HUES48 (cell line): ENCODE measurements around the gene GRM4.

Source experiments
- H3K27ac ChIP-seq: one replicate; pipeline ENCODE4 v1.7.0; 2013; ENCODE audit warnings: low read depth, low read length, inconsistent platforms
- H3K27me3 ChIP-seq: 2 replicates; pipeline ENCODE4 v1.6.1; 2013; ENCODE audit warnings: mild to moderate bottlenecking, low read length; ENCODE audit not compliant: control insufficient read depth, insufficient read depth
- H3K36me3 ChIP-seq: 2 replicates; pipeline ENCODE4 v1.6.1; 2013; ENCODE audit warnings: low read length; ENCODE audit not compliant: control insufficient read depth, insufficient read depth
- H3K4me1 ChIP-seq: 2 replicates; pipeline ENCODE4 v1.6.1; 2013; ENCODE audit warnings: mild to moderate bottlenecking, low read length; ENCODE audit not compliant: control insufficient read depth, insufficient read depth
- H3K4me3 ChIP-seq: 2 replicates; pipeline ENCODE4 v1.5.1; 2013; ENCODE audit warnings: mild to moderate bottlenecking, low read depth, low read length
- H3K9ac ChIP-seq: 2 replicates; pipeline ENCODE4 v1.6.1; 2013; ENCODE audit warnings: mild to moderate bottlenecking, low read depth, low read length, moderate library complexity
- H3K9me3 ChIP-seq: 2 replicates; pipeline ENCODE4 v1.6.1; 2013; ENCODE audit warnings: low read length; ENCODE audit not compliant: control insufficient read depth, insufficient read depth

GRM4 gene

DNA sequence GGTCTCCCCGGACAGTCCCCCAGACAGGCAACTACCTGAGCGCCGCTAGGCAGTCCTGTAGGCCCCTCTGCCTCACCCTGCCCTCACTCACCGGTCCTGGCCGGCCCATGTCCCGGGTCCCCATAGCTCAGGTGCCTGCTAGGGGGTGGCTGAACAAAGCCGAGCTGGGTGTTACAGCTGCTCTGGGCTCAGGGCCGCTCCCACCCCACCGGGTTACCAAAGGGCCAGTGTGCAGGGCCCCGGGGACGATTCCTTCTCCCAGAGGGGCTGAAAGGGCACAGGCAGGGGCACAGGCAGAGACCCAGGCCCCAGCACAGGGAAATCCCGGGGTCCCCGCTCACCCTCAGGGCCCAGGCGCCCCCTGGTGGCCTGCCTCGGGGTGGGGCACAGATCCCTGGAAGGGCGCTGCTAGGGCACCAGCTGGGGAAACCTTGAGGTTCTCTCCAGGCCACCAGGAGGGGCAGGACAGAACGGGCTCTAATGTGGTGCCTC is 118.4 kb downstream of the GRM4 start:
- no peaks in the 10 kb centered on the region for H3K27me3 ChIP-seq
- H3K27ac ChIP-seq = no peak overlapping the region
- H3K4me1 ChIP-seq = no peaks in the 10 kb centered on the region
- no peaks in the 10 kb centered on the region for H3K9me3 ChIP-seq
- H3K4me3 ChIP-seq = no peak overlapping the region
- no peaks in the 10 kb centered on the region for H3K36me3 ChIP-seq
- no peak overlapping the region for H3K9ac ChIP-seq

DNA sequence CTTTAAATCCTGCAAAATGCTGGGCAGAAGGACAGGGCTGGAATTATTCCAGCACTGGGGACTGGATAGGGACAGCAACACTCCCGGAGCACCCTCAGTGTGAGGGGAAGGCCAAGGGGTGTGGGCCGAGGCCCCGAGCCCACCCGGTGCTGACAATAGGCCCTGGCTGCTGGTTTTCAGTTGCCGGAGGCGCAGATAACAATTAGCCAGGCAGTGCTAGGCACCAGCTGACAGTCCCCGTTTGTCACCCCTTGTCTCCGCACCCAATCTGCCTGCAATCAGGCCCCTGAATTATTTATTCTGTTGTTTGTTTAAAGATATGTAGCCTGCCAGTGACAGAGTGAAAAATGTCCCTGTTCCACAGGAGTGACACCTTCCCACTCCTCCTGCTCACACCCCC is 120.0 kb downstream of the GRM4 start:
- Histone ChIP-seq H3K27ac (no peak overlapping the region), H3K4me1 (no peaks in the 10 kb centered on the region), H3K36me3 (no peaks in the 10 kb centered on the region), H3K27me3 (no peaks in the 10 kb centered on the region), H3K9ac (no peak overlapping the region), H3K4me3 (no peak overlapping the region), H3K9me3 (no peaks in the 10 kb centered on the region)

DNA sequence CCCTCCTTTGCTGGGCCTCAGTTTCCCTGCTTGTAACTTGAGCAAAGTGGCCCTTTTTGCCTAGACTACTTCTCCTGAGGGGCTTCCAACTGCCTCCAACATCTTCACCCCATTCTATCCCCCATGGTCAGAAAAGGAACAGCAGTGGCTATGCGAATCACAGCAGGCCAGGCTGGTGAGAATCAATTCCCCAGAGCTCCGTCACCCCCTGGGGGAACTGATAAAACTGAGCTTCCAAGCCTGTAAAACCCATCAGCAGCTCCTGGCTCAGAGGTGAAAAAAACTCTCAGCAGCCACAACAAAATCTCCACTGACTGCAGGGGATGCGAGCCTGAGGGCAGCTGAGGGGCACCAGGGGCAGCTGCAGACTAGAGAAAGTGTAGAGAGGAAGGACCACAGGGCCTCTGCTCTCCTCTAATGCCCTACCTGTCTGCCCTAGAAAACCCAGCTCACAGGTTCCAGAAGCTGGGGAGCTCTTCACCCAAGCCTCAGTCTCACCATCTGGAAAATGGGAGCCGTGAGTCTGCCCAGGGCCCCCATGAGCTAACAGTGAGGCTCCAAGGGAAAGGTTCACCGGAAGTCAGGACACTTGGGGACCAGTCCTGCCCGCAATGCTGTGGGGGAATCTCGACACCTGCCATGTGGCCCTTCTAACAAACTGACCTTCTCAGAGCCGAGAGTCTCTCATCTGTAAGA is 120.6 kb downstream of the GRM4 start:
- no peak overlapping the region for H3K27ac ChIP-seq

DNA sequence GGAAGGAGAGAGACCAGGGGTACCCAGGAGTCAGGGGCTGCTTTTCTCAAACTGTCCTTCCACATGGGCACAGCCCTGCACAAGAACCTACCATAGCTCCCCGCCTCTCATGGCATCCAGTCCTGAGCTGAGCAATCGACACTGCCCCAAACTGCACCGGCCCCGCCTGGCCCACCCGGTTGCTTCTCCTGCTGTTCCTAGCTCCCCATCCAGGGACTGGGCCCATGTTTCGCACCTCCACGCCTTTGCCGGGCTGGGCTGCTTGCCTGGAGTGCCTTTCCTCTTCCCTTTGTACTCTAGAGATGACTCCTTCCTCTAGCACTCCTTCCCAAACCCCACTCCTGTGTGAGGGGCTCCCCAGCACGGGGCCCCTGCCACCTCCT is 123.0 kb downstream of the GRM4 start:
- Histone ChIP-seq H3K27me3 (no peaks in the 10 kb centered on the region), H3K4me3 (no peak overlapping the region), H3K9me3 (no peaks in the 10 kb centered on the region), H3K4me1 (no peaks in the 10 kb centered on the region), H3K36me3 (no peaks in the 10 kb centered on the region), H3K27ac (no peak overlapping the region), H3K9ac (no peak overlapping the region)

More for the DNA sequence above, 120.6 kb downstream of the GRM4 start:
- H3K9ac ChIP-seq = no peak overlapping the region
- no peaks in the 10 kb centered on the region for H3K4me1 ChIP-seq
- no peaks in the 10 kb centered on the region for H3K36me3 ChIP-seq
- no peak overlapping the region for H3K4me3 ChIP-seq
- H3K27me3 ChIP-seq = no peaks in the 10 kb centered on the region
- H3K9me3 ChIP-seq = no peaks in the 10 kb centered on the region

DNA sequence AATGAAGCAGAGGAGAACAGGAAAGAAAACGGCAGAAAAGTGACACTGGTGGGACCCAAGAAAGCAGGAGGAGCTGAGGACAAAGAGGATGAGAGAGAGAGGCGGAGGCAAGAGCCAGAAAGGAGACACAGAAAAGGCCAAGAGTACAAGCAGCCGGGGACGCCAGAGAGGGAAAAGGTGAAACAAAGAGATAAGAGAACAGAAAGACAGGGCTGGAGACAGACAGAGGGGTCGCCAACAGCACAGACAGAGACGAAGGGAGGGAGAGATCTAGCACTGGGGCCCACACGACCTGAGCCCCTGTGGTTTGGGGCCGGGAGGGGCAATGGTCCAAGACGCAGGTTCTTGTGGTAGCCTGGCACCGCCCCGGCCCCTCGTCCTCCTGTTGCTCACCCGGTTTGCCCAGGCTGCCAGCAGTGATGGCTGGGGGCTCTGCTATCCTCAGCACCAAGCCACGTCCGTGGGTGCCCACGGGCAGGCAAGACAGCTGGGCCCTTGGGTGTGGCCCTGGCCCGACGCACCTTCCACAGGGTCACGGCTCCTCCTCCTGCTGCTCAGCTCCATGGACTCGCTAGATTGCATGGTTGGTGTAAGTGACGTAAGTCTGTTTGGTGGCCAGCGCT is 123.5 kb downstream of the GRM4 start:
- H3K27me3 ChIP-seq = no peaks in the 10 kb centered on the region
- H3K4me1 ChIP-seq = no peaks in the 10 kb centered on the region
- H3K36me3 ChIP-seq = no peaks in the 10 kb centered on the region
- no peaks in the 10 kb centered on the region for H3K9me3 ChIP-seq
- no peak overlapping the region for H3K9ac ChIP-seq
- no peak overlapping the region for H3K4me3 ChIP-seq
- no peak overlapping the region for H3K27ac ChIP-seq

DNA sequence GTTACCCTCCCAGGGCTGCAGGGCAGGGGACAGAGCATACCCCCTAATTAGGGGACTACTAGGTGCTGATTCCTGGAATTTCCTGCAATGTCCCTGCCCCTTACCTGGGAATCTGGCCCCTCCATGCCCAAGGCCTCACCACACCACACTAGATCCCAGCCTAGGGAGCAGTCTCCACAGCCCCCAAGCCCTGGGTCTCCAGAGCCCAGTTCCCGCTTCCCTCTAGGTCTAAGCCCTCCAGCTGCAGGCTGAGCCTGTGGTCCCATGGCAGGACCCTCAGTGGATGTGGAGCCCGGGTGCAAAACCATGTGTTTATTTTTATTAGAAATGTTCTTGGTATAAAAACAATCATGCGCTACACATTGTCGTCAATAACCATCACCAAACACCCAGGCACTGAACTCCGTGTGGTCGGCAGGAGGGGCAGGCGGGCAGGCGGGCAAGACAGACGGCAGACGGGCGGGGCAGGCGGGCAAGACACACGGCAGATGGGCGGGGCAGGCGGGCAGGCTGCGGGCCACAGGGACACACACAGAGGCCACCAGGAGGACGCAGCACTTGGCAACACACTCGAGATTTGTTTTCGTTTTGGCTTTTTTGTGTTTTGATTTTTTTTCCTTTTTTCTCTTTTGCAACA is 124.2 kb downstream of the GRM4 start:
- H3K9ac ChIP-seq = no peak overlapping the region
- H3K4me1 ChIP-seq = no peaks in the 10 kb centered on the region
- no peaks in the 10 kb centered on the region for H3K9me3 ChIP-seq
- H3K27me3 ChIP-seq = no peaks in the 10 kb centered on the region
- no peak overlapping the region for H3K4me3 ChIP-seq
- no peaks in the 10 kb centered on the region for H3K36me3 ChIP-seq
- no peak overlapping the region for H3K27ac ChIP-seq

DNA sequence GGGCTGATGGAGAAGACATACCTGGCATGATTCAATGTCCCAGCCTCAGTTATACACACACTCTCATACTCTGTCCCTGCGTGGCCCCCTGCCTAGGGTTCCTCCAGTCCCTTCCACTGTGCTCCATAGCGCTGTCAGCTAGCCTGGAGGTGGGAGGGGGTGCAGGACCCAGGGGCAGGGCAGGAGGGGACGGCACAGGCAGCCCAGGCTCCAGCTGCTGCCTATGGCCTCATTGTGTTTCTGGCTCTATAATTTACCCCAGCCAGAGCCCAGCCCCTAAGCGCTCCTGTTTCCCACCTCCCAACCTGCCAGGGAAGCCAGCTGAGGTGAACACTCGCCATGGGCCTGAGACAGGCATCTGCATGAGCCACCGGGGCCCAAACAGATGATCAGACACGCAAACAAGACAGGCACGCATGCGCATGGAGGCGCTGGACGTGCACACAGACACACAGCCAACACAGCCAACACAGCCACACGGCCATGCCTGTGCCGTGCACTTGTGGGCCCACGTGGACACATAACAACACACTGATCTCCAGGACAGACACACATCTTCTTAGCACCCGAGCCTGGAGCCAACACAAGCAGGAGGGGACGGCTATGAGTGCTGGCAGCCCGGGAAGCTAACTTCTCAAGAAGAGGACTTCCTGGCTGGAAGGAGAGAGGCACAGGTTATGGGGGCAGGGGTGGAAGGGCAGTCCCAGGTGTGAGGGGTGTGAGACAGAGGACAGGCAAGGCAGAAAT is 124.9 kb downstream of the GRM4 start:
- Histone ChIP-seq H3K4me1 (peaks cover under 1% of the 10 kb centered on the region; the same call in 1 of the 2 replicates), H3K27me3 (0 out of 2 replicates have a peak, but pooled peaks cover 5% of the 10 kb centered on the region), H3K9ac (no peak overlapping the region), H3K9me3 (no peaks in the 10 kb centered on the region), H3K4me3 (no peak overlapping the region), H3K27ac (no peak overlapping the region), H3K36me3 (no peaks in the 10 kb centered on the region)

DNA sequence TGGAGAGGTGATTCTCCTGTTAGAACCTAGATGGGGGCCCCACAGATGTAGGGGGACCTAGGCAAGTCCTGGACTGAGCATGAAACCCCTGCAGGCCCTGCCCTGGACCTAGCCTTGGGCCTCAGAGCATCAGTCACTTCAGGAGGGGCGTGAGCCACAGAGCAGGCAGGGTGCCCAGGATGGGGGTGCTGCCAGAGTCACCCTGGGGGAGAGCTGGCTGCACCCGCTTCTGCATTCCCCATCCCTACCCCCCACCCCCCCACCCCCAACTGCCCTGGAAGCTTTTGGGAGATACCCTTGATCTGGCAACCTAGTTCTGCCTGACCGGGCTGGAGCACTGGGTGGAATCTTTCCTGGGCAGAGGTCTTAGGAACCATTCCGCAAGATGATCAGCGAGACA is 125.6 kb downstream of the GRM4 start:
- peaks cover 4% of the 10 kb centered on the region; the same call in 1 of the 2 replicates for H3K4me1 ChIP-seq
- H3K4me3 ChIP-seq = no peak overlapping the region
- no peaks in the 10 kb centered on the region for H3K36me3 ChIP-seq
- no peak overlapping the region for H3K9ac ChIP-seq
- H3K27ac ChIP-seq = no peak overlapping the region
- no peaks in the 10 kb centered on the region for H3K9me3 ChIP-seq
- 0 out of 2 replicates have a peak, but pooled peaks cover 7% of the 10 kb centered on the region for H3K27me3 ChIP-seq

DNA sequence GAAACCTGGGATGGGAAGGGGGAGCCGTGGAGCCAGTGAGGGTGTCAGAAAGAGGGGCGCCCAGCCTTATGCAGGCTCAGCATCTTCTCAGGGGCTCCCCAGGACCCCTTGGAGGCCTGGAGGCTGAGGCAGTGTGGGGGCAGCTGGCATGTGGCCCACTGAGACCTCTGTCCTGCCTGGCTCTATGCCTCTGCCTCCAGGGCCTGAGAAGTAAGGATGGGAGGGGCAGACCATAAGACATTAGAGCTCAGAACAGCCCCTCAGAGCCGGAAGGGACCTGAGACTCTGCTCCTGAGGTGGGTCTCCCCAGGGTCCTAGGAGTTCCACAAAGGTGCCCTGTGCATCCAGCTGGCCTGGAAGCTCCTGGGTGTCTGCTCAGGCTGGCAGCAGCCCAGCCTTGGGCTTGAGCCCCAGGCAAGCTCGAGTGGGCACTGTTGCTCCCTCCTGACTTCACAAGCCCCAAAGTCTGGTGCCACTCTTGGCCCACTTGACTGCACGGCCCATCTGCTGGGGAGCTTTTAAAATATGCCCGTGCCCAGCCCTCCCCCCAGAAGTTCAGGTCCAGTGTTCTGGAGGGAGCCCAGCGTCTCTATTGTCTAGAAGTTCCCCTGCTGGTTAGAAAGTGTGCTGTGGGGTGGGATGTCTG is 126.8 kb downstream of the GRM4 start:
- Histone ChIP-seq H3K9ac (no peak overlapping the region), H3K27ac (no peak overlapping the region), H3K4me3 (no peak overlapping the region), H3K27me3 (peaks cover 16% of the 10 kb centered on the region), H3K36me3 (no peaks in the 10 kb centered on the region), H3K4me1 (peaks cover 4% of the 10 kb centered on the region; the same call in 1 of the 2 replicates), H3K9me3 (no peaks in the 10 kb centered on the region)

DNA sequence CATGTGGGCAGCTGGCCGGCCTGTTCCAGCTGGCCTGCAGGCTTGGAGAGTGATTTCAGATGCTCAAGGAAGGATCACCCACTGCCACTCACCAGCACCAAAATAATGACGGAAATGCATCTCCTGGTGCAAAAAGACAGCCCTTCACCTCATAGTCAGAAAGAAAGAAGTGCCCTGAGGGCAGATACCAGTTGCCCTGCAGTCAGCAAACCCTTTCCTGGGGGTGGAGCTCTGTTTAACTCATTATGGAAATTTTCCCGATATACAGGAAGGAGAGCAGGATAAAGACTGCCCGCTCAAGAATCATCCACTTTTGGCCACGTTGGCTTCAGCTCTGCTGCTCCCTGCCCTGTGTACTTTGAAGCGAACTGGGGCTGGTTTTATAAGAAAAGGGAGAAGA is 127.9 kb downstream of the GRM4 start:
- peaks cover 23% of the 10 kb centered on the region for H3K27me3 ChIP-seq
- no peak overlapping the region for H3K9ac ChIP-seq
- H3K4me3 ChIP-seq = no peak overlapping the region
- H3K9me3 ChIP-seq = no peaks in the 10 kb centered on the region
- H3K27ac ChIP-seq = no peak overlapping the region
- H3K36me3 ChIP-seq = no peaks in the 10 kb centered on the region
- H3K4me1 ChIP-seq = peaks cover 4% of the 10 kb centered on the region; the same call in 1 of the 2 replicates
